OCI-LY1 (cell line): ENCODE measurements around the gene ACTR3.

ENCODE experiments used
- EZH2 ChIP-seq: fragments of 200-600 bp; sonication (generic), shearing (Covaris generic); IDR thresholded peaks from 2 replicates; pipeline ENCODE4 v1.8.0; 2017; ENCODE audit warnings: borderline replicate concordance, mixed run types, mild to moderate bottlenecking, antibody characterized with exemption, low read length, moderate library complexity, mixed read lengths
- TF ChIP-seq, protein P1 (sequence below): fragments of 200-600 bp; sonication (generic), shearing (Covaris generic); IDR thresholded peaks from 2 replicates; pipeline ENCODE4 v1.5.1; 2017; ENCODE audit warnings: mild to moderate bottlenecking, antibody characterized with exemption, low read length, moderate library complexity, mixed read lengths

DNA sequence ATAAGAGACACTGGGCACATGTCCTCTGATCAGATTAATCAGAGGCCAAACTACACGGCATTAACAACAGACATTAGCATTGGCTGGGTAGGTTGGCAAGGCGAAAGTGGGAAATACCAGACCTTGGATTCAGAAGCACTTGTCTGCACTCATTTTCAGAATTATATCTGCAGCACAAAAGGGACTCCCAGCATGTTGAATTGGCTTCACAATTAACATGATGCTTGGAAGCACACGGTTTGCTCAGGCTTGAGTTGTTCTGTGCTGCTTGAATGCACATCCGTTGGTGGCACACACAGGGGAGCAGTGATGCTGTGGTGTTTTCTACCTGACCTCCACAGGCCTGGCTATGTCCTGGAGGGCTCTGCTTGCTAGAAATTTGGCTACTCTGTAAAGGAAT is 83.9 kb downstream of the ACTR3 start:
- TF ChIP-seq, protein P1, sequence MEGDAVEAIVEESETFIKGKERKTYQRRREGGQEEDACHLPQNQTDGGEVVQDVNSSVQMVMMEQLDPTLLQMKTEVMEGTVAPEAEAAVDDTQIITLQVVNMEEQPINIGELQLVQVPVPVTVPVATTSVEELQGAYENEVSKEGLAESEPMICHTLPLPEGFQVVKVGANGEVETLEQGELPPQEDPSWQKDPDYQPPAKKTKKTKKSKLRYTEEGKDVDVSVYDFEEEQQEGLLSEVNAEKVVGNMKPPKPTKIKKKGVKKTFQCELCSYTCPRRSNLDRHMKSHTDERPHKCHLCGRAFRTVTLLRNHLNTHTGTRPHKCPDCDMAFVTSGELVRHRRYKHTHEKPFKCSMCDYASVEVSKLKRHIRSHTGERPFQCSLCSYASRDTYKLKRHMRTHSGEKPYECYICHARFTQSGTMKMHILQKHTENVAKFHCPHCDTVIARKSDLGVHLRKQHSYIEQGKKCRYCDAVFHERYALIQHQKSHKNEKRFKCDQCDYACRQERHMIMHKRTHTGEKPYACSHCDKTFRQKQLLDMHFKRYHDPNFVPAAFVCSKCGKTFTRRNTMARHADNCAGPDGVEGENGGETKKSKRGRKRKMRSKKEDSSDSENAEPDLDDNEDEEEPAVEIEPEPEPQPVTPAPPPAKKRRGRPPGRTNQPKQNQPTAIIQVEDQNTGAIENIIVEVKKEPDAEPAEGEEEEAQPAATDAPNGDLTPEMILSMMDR: no peak
- no peak for TF ChIP-seq EZH2
